GM20000 (cell line): ENCODE results near the gene ELP4.

ENCODE experiments used
- DNase-seq: peaks from one replicate; pipeline ENCODE4 v3.0.0; 2012; ENCODE audit warnings: low spot score
- CTCF ChIP-seq: IDR thresholded peaks from 2 replicates; pipeline ENCODE4 v1.5.1; 2012; ENCODE audit warnings: mild to moderate bottlenecking, control low read depth; ENCODE audit errors: extremely low read depth, missing control alignments

Gene ELP4

GRCh38 chr11:31808721-31809540 lies 299.4 kb downstream of the ELP4 start:
- no peak for DNase-seq
- no peak for TF ChIP-seq CTCF

- no peak for TF ChIP-seq CTCF
- DNase-seq: no peak
These were observed 299.9 kb downstream of the ELP4 start for GRCh38 chr11:31809541-31809856.

- peak; percentile 60 for DNase-seq
These were observed 300.6 kb downstream of the ELP4 start for GRCh38 chr11:31809857-31810778.

GRCh38 chr11:31810779-31811647 lies 301.4 kb downstream of the ELP4 start, which contains the start of gene PAX6:
TSS of gene PAX6 (minus strand) at chr11:31811322. CDS start at chr11:31806411, 4,911 bp downstream.
- no peak for TF ChIP-seq CTCF
- peak; percentile 85 for DNase-seq

More at GRCh38 chr11:31809857-31810778, 300.6 kb downstream of the ELP4 start:
- TF ChIP-seq CTCF: no peak

GRCh38 chr11:31812383-31813381 lies 303.1 kb downstream of the ELP4 start:
- TF ChIP-seq CTCF: no peak
- DNase-seq: peak; percentile 58
